GM18502 (cell line): ENCODE results near the gene CCDC8.
"Not testable (repeated sequence)": the region's sequence is repeated elsewhere in the genome, so short reads cannot be mapped to it uniquely, and the experiment has no call there.

Experiments
- ATAC-seq: cut with Tn5 transposase; IDR thresholded peaks from one replicate; pipeline ENCODE4 v1.9.1; 2021; ENCODE audit warnings: mild to moderate bottlenecking; ENCODE audit not compliant: unreplicated experiment, poor library complexity

The CCDC8 gene

GRCh38 chr19:46413262-46414031 is at the start of gene CCDC8:
Gene CCDC8, minus strand, starts transcription at chr19:46413564. Its CDS starts 754 bp downstream, at chr19:46412810.
- ATAC-seq = no peak

- no peak for ATAC-seq
These were observed 48.2 kb upstream of the CCDC8 start for GRCh38 chr19:46461537-46461936.

- ATAC-seq = no peak
These were observed 47.6 kb upstream of the CCDC8 start for GRCh38 chr19:46460981-46461380.

GRCh38 chr19:46460055-46460454 is 46.7 kb upstream of the CCDC8 start:
- ATAC-seq = no peak

- no peak for ATAC-seq
These were observed 43.6 kb upstream of the CCDC8 start for GRCh38 chr19:46456930-46457329.

GRCh38 chr19:46454244-46454643 is 40.9 kb upstream of the CCDC8 start:
- ATAC-seq = no peak

- no peak for ATAC-seq
These were observed 40.3 kb upstream of the CCDC8 start for GRCh38 chr19:46453661-46454060.

GRCh38 chr19:46452186-46452585 is 38.8 kb upstream of the CCDC8 start:
- ATAC-seq = no peak

- ATAC-seq = no peak
These were observed 38.0 kb upstream of the CCDC8 start for GRCh38 chr19:46451352-46451751.

- ATAC-seq = no peak
These were observed 37.4 kb upstream of the CCDC8 start for GRCh38 chr19:46450737-46451136.

- ATAC-seq = no peak
These were observed 35.9 kb upstream of the CCDC8 start for GRCh38 chr19:46449228-46449627.

GRCh38 chr19:46448601-46449000 is 35.2 kb upstream of the CCDC8 start:
- ATAC-seq = no peak

GRCh38 chr19:46447824-46448223 is 34.5 kb upstream of the CCDC8 start:
- ATAC-seq = no peak

- ATAC-seq = no peak
These were observed 33.6 kb upstream of the CCDC8 start for GRCh38 chr19:46447006-46447405.

- ATAC-seq = no peak
These were observed 32.7 kb upstream of the CCDC8 start for GRCh38 chr19:46446021-46446420.

GRCh38 chr19:46442808-46443450 is 29.6 kb upstream of the CCDC8 start:
- no peak for ATAC-seq

- ATAC-seq = no peak
These were observed 28.5 kb upstream of the CCDC8 start for GRCh38 chr19:46441866-46442265.

GRCh38 chr19:46435689-46436088 is 22.3 kb upstream of the CCDC8 start:
- ATAC-seq = not testable (repeated sequence)

GRCh38 chr19:46435009-46435408 is 21.6 kb upstream of the CCDC8 start:
- no peak for ATAC-seq

- not testable (repeated sequence) for ATAC-seq
These were observed 20.1 kb upstream of the CCDC8 start for GRCh38 chr19:46433470-46433869.

GRCh38 chr19:46431824-46432223 is 18.5 kb upstream of the CCDC8 start:
- ATAC-seq = no peak

GRCh38 chr19:46429999-46430398 is 16.6 kb upstream of the CCDC8 start:
- no peak for ATAC-seq
